GM19463 (cell line): ENCODE results near the gene SNX5.

Experiments used
- ATAC-seq: cut with Tn5 transposase; IDR thresholded peaks from one replicate; pipeline ENCODE4 v1.9.1; 2021; ENCODE audit warnings: mild to moderate bottlenecking, moderate library complexity; ENCODE audit not compliant: unreplicated experiment

The SNX5 gene

GRCh38 chr20:17968366-17969277 lies at the start of gene SNX5, which contains the start of gene MGME1:
Gene SNX5 (minus strand): TSS chr20:17968794. CDS start chr20:17968425, 369 bp downstream.
Gene MGME1 (plus strand): TSS chr20:17969018. CDS start chr20:17969860, 842 bp downstream.
- peak; percentile 80 for ATAC-seq

- ATAC-seq = no peak
Measured at GRCh38 chr20:18018100-18018499, 49.5 kb upstream of the SNX5 start.

GRCh38 chr20:18016772-18017171 lies 48.2 kb upstream of the SNX5 start:
- no peak for ATAC-seq

- ATAC-seq = no peak
Measured at GRCh38 chr20:18014411-18014810, 45.8 kb upstream of the SNX5 start.

- no peak for ATAC-seq
Measured at GRCh38 chr20:18012901-18013300, 44.3 kb upstream of the SNX5 start.

- ATAC-seq = no peak
Measured at GRCh38 chr20:18011951-18012645, 43.5 kb upstream of the SNX5 start.

GRCh38 chr20:18011482-18011881 lies 42.9 kb upstream of the SNX5 start:
- ATAC-seq = no peak

- no peak for ATAC-seq
Measured at GRCh38 chr20:18009116-18009515, 40.5 kb upstream of the SNX5 start.

GRCh38 chr20:18007534-18008292 lies 39.1 kb upstream of the SNX5 start:
- no peak for ATAC-seq

- ATAC-seq = no peak
Measured at GRCh38 chr20:18006684-18007083, 38.1 kb upstream of the SNX5 start.

GRCh38 chr20:18005990-18006364 lies 37.4 kb upstream of the SNX5 start:
- ATAC-seq = no peak

- ATAC-seq = peak; percentile 94
Measured at GRCh38 chr20:18005170-18005989, 36.8 kb upstream of the SNX5 start.

- ATAC-seq = no peak
Measured at GRCh38 chr20:18004384-18005031, 35.9 kb upstream of the SNX5 start.

- ATAC-seq = peak; percentile 42
Measured at GRCh38 chr20:18003897-18004296, 35.3 kb upstream of the SNX5 start.

- ATAC-seq = no peak
Measured at GRCh38 chr20:18001131-18001921, 32.7 kb upstream of the SNX5 start.

- ATAC-seq = no peak
Measured at GRCh38 chr20:17999566-17999965, 31.0 kb upstream of the SNX5 start.

GRCh38 chr20:17998446-17998845 lies 29.9 kb upstream of the SNX5 start:
- no peak for ATAC-seq

- no peak for ATAC-seq
Measured at GRCh38 chr20:17995967-17996819, 27.6 kb upstream of the SNX5 start.
